Prostate gland (tissue), 2 donors: ENCODE measurements around the gene KCTD17. TPM values are rescaled to one million over a fixed set of nuclear protein-coding genes. Genes with fewer than 3 reads are reported as not detected.

Experiments
- DNase-seq: peaks from one replicate; pipeline ENCODE4 v3.0.0-alpha.2; 2019; ENCODE audit warnings: low spot score
- H3K27ac ChIP-seq, 2 donors: fragments of 200-600 bp; sonication (generic); 2 replicates each; pipeline ENCODE4 v1.5.1; 2017 to 2019
- H3K27me3 ChIP-seq: fragments of 200-600 bp; sonication (generic); replicated peaks from 2 replicates; pipeline ENCODE4 v1.5.1; 2019; ENCODE audit not compliant: insufficient read depth
- H3K36me3 ChIP-seq, 2 donors: fragments of 200-600 bp; sonication (generic); 1 replicate in 1 of 2; 2 replicates in 1 of 2; pipeline versions ENCODE4 v1.5.1 to v1.8.1; 2017 to 2019
- H3K4me1 ChIP-seq: fragments of 200-600 bp; sonication (generic); replicated peaks from 2 replicates; pipeline ENCODE4 v1.5.1; 2019
- H3K4me3 ChIP-seq, 2 donors: fragments of 200-600 bp; sonication (generic); 2 replicates each; pipeline ENCODE4 v1.5.1; 2017 to 2019
- H3K9me3 ChIP-seq: fragments of 200-600 bp; sonication (generic); 2 replicates; pipeline ENCODE4 v1.5.1; 2017
- CTCF ChIP-seq, 4 experiments: fragments of 200-600 bp in 2 of 4; fragments of 450-650 bp in 2 of 4; sonication (generic) in 2 of 4; IDR thresholded peaks; 1 replicate in 3 of 4; 2 replicates in 1 of 4; pipeline ENCODE4 v1.5.1; 2016 to 2019; ENCODE audit warnings: antibody characterized with exemption in 4 of 4, mild to moderate bottlenecking in 2 of 4, moderate library complexity in 2 of 4
- POLR2A ChIP-seq: fragments of 450-650 bp; IDR thresholded peaks from one replicate; pipeline ENCODE4 v1.6.1; 2016; ENCODE audit warnings: antibody characterized with exemption, mild to moderate bottlenecking
- POLR2AphosphoS5 ChIP-seq: sonication (generic); formaldehyde crosslinking; IDR thresholded peaks from one replicate; pipeline ENCODE4 v1.6.1; 2017; ENCODE audit warnings: antibody characterized with exemption
- WGBS: methylation state at CpG from one replicate; pipeline ENCODE4 v1.1.5; 2018; 5-methylcytosine and 5-hydroxymethylcytosine counted together
- intact Hi-C: fragments of 100-400 bp; cut with DNase I; formaldehyde crosslinking; loops from one replicate; pipeline ENCODE4 v1.14.2; 2022
- total RNA-seq, 2 donors: library from RNA; depleted of rRNA; stranded (reverse); fragments of >200 nt; gene quantifications; one replicate each; pipeline ENCODE4 v1.1.0, GENCODE V29; 2016

KCTD17 gene
- total RNA-seq, 2 donors from 2014 or later, result 7.8 to 32.4 TPM

GRCh38 chr22:37032535-37033460 lies 18.7 kb upstream of the KCTD17 start:
- TF ChIP-seq CTCF (IDR thresholded peaks at IDR 0.05) (no peak), POLR2A (no peak), POLR2AphosphoS5 (peak; percentile 81)
- no peak overlapping the region for H3K4me3 ChIP-seq
- H3K27ac ChIP-seq, result peak overlapping the region in 1 of 2 donors; percentile 64
- peaks cover 0 to 5% of the 10 kb centered on the region in 2 donors for H3K36me3 ChIP-seq
- peak; percentile 76 for DNase-seq
- no peaks in the 10 kb centered on the region for H3K9me3 ChIP-seq
- WGBS, result 34% methylated on average over 18 of the region's 18 CpGs
- H3K27me3 ChIP-seq, result no peaks in the 10 kb centered on the region
- intact Hi-C loops, result no loop called here
- H3K4me1 ChIP-seq, result no peaks in the 10 kb centered on the region

- Histone ChIP-seq H3K27ac (no peak overlapping the region), H3K4me3 (no peak overlapping the region), H3K36me3 (peaks cover 0 to 5% of the 10 kb centered on the region in 2 donors), H3K27me3 (no peaks in the 10 kb centered on the region), H3K9me3 (no peaks in the 10 kb centered on the region), H3K4me1 (no peaks in the 10 kb centered on the region)
- intact Hi-C loops, result no loop called here
- no peak for DNase-seq
- WGBS, result 92% methylated on average over 23 of the region's 23 CpGs
- TF ChIP-seq CTCF (IDR thresholded peaks at IDR 0.05) (no peak), POLR2AphosphoS5 (no peak), POLR2A (no peak)
Measured at GRCh38 chr22:37033605-37034430, 17.7 kb upstream of the KCTD17 start.

- Histone ChIP-seq H3K27me3 (no peaks in the 10 kb centered on the region), H3K4me3 (no peak overlapping the region), H3K27ac (no peak overlapping the region), H3K4me1 (no peaks in the 10 kb centered on the region), H3K9me3 (no peaks in the 10 kb centered on the region), H3K36me3 (no peaks in the 10 kb centered on the region)
- TF ChIP-seq POLR2A (no peak), POLR2AphosphoS5 (no peak), CTCF (IDR thresholded peaks at IDR 0.05) (no peak)
- intact Hi-C loops, result no loop called here
- no peak for DNase-seq
- 80% methylated on average over 11 of the region's 11 CpGs for WGBS
Measured at GRCh38 chr22:37036655-37037377, 14.7 kb upstream of the KCTD17 start.

- Histone ChIP-seq H3K4me3 (no peak overlapping the region), H3K4me1 (no peaks in the 10 kb centered on the region), H3K27me3 (no peaks in the 10 kb centered on the region), H3K27ac (no peak overlapping the region), H3K9me3 (no peaks in the 10 kb centered on the region), H3K36me3 (no peaks in the 10 kb centered on the region)
- 74% methylated on average over 14 of the region's 14 CpGs for WGBS
- TF ChIP-seq POLR2AphosphoS5 (no peak), CTCF (IDR thresholded peaks at IDR 0.05) (no peak), POLR2A (no peak)
- intact Hi-C loops, result no loop called here
- DNase-seq, result no peak
Measured at GRCh38 chr22:37037669-37038068, 13.9 kb upstream of the KCTD17 start.
